ENCODE measurements around the gene MED27. TPM values are rescaled to one million over a fixed set of nuclear protein-coding genes. Genes with fewer than 3 reads are reported as not detected.

The MED27 gene
- total and polyA plus RNA-seq, 2 of the 13 experiments (the other 11 are each of a cell fraction or from before 2014, with no cell fraction given), result 16.9 to 19.0 TPM

GRCh38 chr9:131831380-131832165 lies 248.1 kb downstream of the MED27 start (continued):
- TF ChIP-seq ZBTB40 (IDR thresholded peaks at IDR 0.05), result peak; percentile 28; the same call in 1 of the 2 replicates
- peak; percentile 89 for TF ChIP-seq ZBTB40 (CRISPR knock-in tag; IDR thresholded peaks at IDR 0.05)
- TF ChIP-seq ELK4 (CRISPR knock-in tag; IDR thresholded peaks at IDR 0.05; ENCODE audit: borderline replicate concordance), result no peak
- no peak for TF ChIP-seq KDM1A (CRISPR knock-in tag; IDR thresholded peaks at IDR 0.05)
- no peak for TF ChIP-seq ZNF878 (CRISPR knock-in tag; IDR thresholded peaks at IDR 0.05)
- TF ChIP-seq ZNF329 (CRISPR knock-in tag; IDR thresholded peaks at IDR 0.05; ENCODE audit: low read depth), result no peak
- no peak for TF ChIP-seq ZNF501 (CRISPR knock-in tag; IDR thresholded peaks at IDR 0.05)
- TF ChIP-seq ZNF326 (CRISPR knock-in tag; IDR thresholded peaks at IDR 0.05; ENCODE audit: borderline replicate concordance), result no peak
- no peak for TF ChIP-seq DRAP1 (CRISPR knock-in tag; IDR thresholded peaks at IDR 0.05)
- no peak for TF ChIP-seq ZBTB8A (CRISPR knock-in tag; IDR thresholded peaks at IDR 0.05; ENCODE audit: borderline replicate concordance, low read depth)
- TF ChIP-seq ZFP62 (CRISPR knock-in tag; IDR thresholded peaks at IDR 0.05), result no peak
